NCI-H2029 treated with DMSO at 0.1 percent for 48 hours (cell line): ENCODE data around the gene LAMB1.
"Not testable (repeated sequence)": the region's sequence is repeated elsewhere in the genome, so short reads cannot be mapped to it uniquely, and the experiment has no call there.

ENCODE experiments used
- DNase-seq: peaks from one replicate; lab custom pipeline; 2025; lab: John Stamatoyannopoulos, UW

LAMB1 gene

GRCh38 chr7:107945332-107945731 lies 57.6 kb downstream of the LAMB1 start:
- no peak for DNase-seq

GRCh38 chr7:107944411-107945169 lies 58.4 kb downstream of the LAMB1 start:
- DNase-seq, result no peak

- DNase-seq, result no peak
These were observed 59.9 kb downstream of the LAMB1 start for GRCh38 chr7:107943018-107943417.

GRCh38 chr7:107940951-107941350 lies 62.0 kb downstream of the LAMB1 start:
- no peak for DNase-seq

GRCh38 chr7:107939573-107940489 lies 63.1 kb downstream of the LAMB1 start:
- DNase-seq, result no peak

- no peak for DNase-seq
These were observed 64.3 kb downstream of the LAMB1 start for GRCh38 chr7:107938456-107939250.

GRCh38 chr7:107937531-107937930 lies 65.4 kb downstream of the LAMB1 start:
- DNase-seq, result no peak

GRCh38 chr7:107936312-107936711 lies 66.6 kb downstream of the LAMB1 start:
- DNase-seq, result no peak

- DNase-seq, result no peak
These were observed 67.8 kb downstream of the LAMB1 start for GRCh38 chr7:107934991-107935770.

GRCh38 chr7:107933386-107934013 lies 69.5 kb downstream of the LAMB1 start:
- no peak for DNase-seq

- DNase-seq, result no peak
These were observed 70.2 kb downstream of the LAMB1 start for GRCh38 chr7:107932805-107933204.

GRCh38 chr7:107931740-107932515 lies 71.0 kb downstream of the LAMB1 start:
- DNase-seq, result no peak

- DNase-seq, result no peak
These were observed 76.5 kb downstream of the LAMB1 start for GRCh38 chr7:107926481-107926880.

GRCh38 chr7:107924841-107925504 lies 78.0 kb downstream of the LAMB1 start:
- DNase-seq, result no peak

- DNase-seq, result no peak
These were observed 80.1 kb downstream of the LAMB1 start for GRCh38 chr7:107922886-107923285.

GRCh38 chr7:107921826-107922225 lies 81.1 kb downstream of the LAMB1 start:
- DNase-seq, result not testable (repeated sequence)

GRCh38 chr7:107920048-107920772 lies 82.8 kb downstream of the LAMB1 start:
- no peak for DNase-seq

GRCh38 chr7:107918948-107919347 lies 84.0 kb downstream of the LAMB1 start:
- DNase-seq, result no peak
